Smooth muscle cell (in vitro differentiated cells): ENCODE measurements around the gene PPP1R9B. TPM values are rescaled to one million over a fixed set of nuclear protein-coding genes. Genes with fewer than 3 reads are reported as not detected.

Experiments
- DNase-seq: peaks from one replicate; lab custom pipeline; 2025; ENCODE audit not compliant: unreplicated experiment; lab: John Stamatoyannopoulos, UW
- H2AFZ ChIP-seq: fragments of 200-600 bp; sonication (generic); 2 replicates; pipeline ENCODE4 v1.6.0; 2016; ENCODE audit warnings: antibody characterized with exemption, low read depth, mild to moderate bottlenecking
- H3F3A ChIP-seq: fragments of 200-600 bp; sonication (generic); 2 replicates; pipeline ENCODE4 v1.6.0; 2017; ENCODE audit warnings: antibody characterized with exemption, low read depth
- H3K27ac ChIP-seq: fragments of 200-600 bp; sonication (generic); 2 replicates; pipeline ENCODE4 v1.5.1; 2016; ENCODE audit warnings: low read depth, mild to moderate bottlenecking
- H3K27me3 ChIP-seq: fragments of 200-600 bp; sonication (generic); 2 replicates; pipeline ENCODE4 v1.6.1; 2016; ENCODE audit warnings: low read depth, mild to moderate bottlenecking
- H3K36me3 ChIP-seq: fragments of 200-600 bp; sonication (generic); 2 replicates; pipeline ENCODE4 v1.5.1; 2016; ENCODE audit warnings: low read depth
- H3K4me1 ChIP-seq: fragments of 200-600 bp; sonication (generic); 2 replicates; pipeline ENCODE4 v1.5.1; 2016; ENCODE audit warnings: low read depth
- H3K4me2 ChIP-seq: fragments of 200-600 bp; sonication (generic); 2 replicates; pipeline ENCODE4 v1.6.0; 2016; ENCODE audit warnings: mild to moderate bottlenecking
- H3K4me3 ChIP-seq: fragments of 200-600 bp; sonication (generic); 2 replicates; pipeline ENCODE4 v1.5.1; 2016; ENCODE audit warnings: mild to moderate bottlenecking
- H3K79me2 ChIP-seq: fragments of 200-600 bp; sonication (generic); 2 replicates; pipeline ENCODE4 v1.6.0; 2016; ENCODE audit warnings: low read depth, mild to moderate bottlenecking
- H3K9ac ChIP-seq: fragments of 200-600 bp; sonication (generic); 2 replicates; pipeline ENCODE4 v1.6.0; 2016; ENCODE audit warnings: low read depth
- H3K9me3 ChIP-seq: fragments of 200-600 bp; sonication (generic); replicated peaks from 2 replicates; pipeline ENCODE4 v1.5.1; 2016; ENCODE audit warnings: low read depth
- H4K20me1 ChIP-seq: fragments of 200-600 bp; sonication (generic); 2 replicates; pipeline ENCODE4 v1.6.0; 2016; ENCODE audit warnings: low read depth
- CTCF ChIP-seq: fragments of 200-600 bp; sonication (generic); IDR thresholded peaks from 2 replicates; pipeline ENCODE4 v1.5.1; 2017; ENCODE audit warnings: borderline replicate concordance, mild to moderate bottlenecking, antibody characterized with exemption; ENCODE audit not compliant: insufficient read depth, poor library complexity, severe bottlenecking
- WGBS: methylation state at CpG from one replicate; pipeline ENCODE4 v1.1.7; 2016; ENCODE audit warnings: low lambda C conversion rate; 5-methylcytosine and 5-hydroxymethylcytosine counted together
- polyA plus RNA-seq: library from polyadenylated mRNA; unstranded; fragments of >200 nt; fragmentation: Nextera tagmentation; extraction: Ambion mirVana; gene quantifications from 2 replicates; pipeline ENCODE4 v1.2.1, GENCODE V29; 2016
- total RNA-seq: library from RNA; depleted of rRNA; stranded (reverse); fragments of >200 nt; gene quantifications from 2 replicates; pipeline ENCODE4 v1.2.3, GENCODE V29; 2014

PPP1R9B gene
- total and polyA plus RNA-seq, 2 experiments from 2014 or later: 6.7 to 20.8 TPM

- TF ChIP-seq CTCF: no peak
- Histone ChIP-seq H2AFZ (no peak overlapping the region), H3K9me3 (no peaks in the 10 kb centered on the region), H4K20me1 (peaks cover 98% of the 10 kb centered on the region), H3K4me3 (no peak overlapping the region), H3K27ac (no peak overlapping the region), H3K4me2 (no peak overlapping the region), H3K27me3 (no peaks in the 10 kb centered on the region), H3K36me3 (no peaks in the 10 kb centered on the region), H3K9ac (no peak overlapping the region), H3F3A (no peaks in the 10 kb centered on the region), H3K79me2 (peaks cover 26% of the 10 kb centered on the region), H3K4me1 (no peaks in the 10 kb centered on the region)
- 96% methylated on average over 15 of the region's 16 CpGs for WGBS
- no peak for DNase-seq
Measured at GRCh38 chr17:50141026-50141744, 9.3 kb downstream of the PPP1R9B start.

- H3K4me2 ChIP-seq: no peak overlapping the region
- no peak overlapping the region for H3K9ac ChIP-seq
- H3K4me1 ChIP-seq: no peaks in the 10 kb centered on the region
- no peak overlapping the region for H3K4me3 ChIP-seq
- H2AFZ ChIP-seq: no peak overlapping the region
- no peaks in the 10 kb centered on the region for H3K27me3 ChIP-seq
- peaks cover 91% of the 10 kb centered on the region for H4K20me1 ChIP-seq
- TF ChIP-seq CTCF: peak; percentile 87
- peak; percentile 35 for DNase-seq
- no peak overlapping the region for H3K27ac ChIP-seq
- H3K36me3 ChIP-seq: no peaks in the 10 kb centered on the region
- H3K79me2 ChIP-seq: peaks cover 16% of the 10 kb centered on the region
- no peaks in the 10 kb centered on the region for H3F3A ChIP-seq
- no peaks in the 10 kb centered on the region for H3K9me3 ChIP-seq
- 44% methylated on average over 17 of the region's 19 CpGs for WGBS
Measured at GRCh38 chr17:50139950-50140885, 10.3 kb downstream of the PPP1R9B start.

GRCh38 chr17:50139185-50139783, 11.2 kb downstream of the PPP1R9B start:
- Histone ChIP-seq H4K20me1 (peaks cover 82% of the 10 kb centered on the region), H3K36me3 (no peaks in the 10 kb centered on the region)
- WGBS: 92% methylated on average over 15 of the region's 15 CpGs

More at GRCh38 chr17:50139185-50139783, 11.2 kb downstream of the PPP1R9B start:
- Histone ChIP-seq H3K4me2 (no peak overlapping the region), H3K27me3 (no peaks in the 10 kb centered on the region), H3K9ac (no peak overlapping the region), H2AFZ (no peak overlapping the region), H3K9me3 (no peaks in the 10 kb centered on the region), H3K4me1 (no peaks in the 10 kb centered on the region), H3F3A (no peaks in the 10 kb centered on the region), H3K4me3 (no peak overlapping the region), H3K27ac (no peak overlapping the region), H3K79me2 (peaks cover 11% of the 10 kb centered on the region)
- DNase-seq: no peak
- TF ChIP-seq CTCF: no peak
